Neuron (in vitro differentiated cells): ENCODE results near the gene USP6NL.

Experiments
- H2AFZ ChIP-seq: one replicate; pipeline ENCODE4 v1.6.1; 2013; ENCODE audit warnings: low read depth, mild to moderate bottlenecking, inconsistent platforms, low read length, moderate library complexity
- H3K27me3 ChIP-seq: one replicate; pipeline ENCODE4 v1.6.1; 2013; ENCODE audit warnings: low read length; ENCODE audit not compliant: insufficient read depth
- H3K36me3 ChIP-seq: one replicate; pipeline ENCODE4 v1.6.1; 2013; ENCODE audit warnings: low read length; ENCODE audit not compliant: insufficient read depth
- H3K4me1 ChIP-seq: one replicate; pipeline ENCODE4 v1.6.1; 2013; ENCODE audit warnings: low read length; ENCODE audit not compliant: insufficient read depth
- H3K4me3 ChIP-seq: 2 replicates; pipeline ENCODE4 v1.5.1; 2013; ENCODE audit warnings: mild to moderate bottlenecking, low read length, moderate library complexity
- H3K9me3 ChIP-seq: one replicate; pipeline ENCODE4 v1.6.1; 2013; ENCODE audit warnings: low read length

USP6NL gene

GRCh38 chr10:11483201-11484148, 128.0 kb downstream of the USP6NL start:
- Histone ChIP-seq H3K4me3 (no peak overlapping the region), H3K36me3 (peaks cover 63% of the 10 kb centered on the region), H2AFZ (no peak overlapping the region), H3K27me3 (no peaks in the 10 kb centered on the region), H3K9me3 (no peaks in the 10 kb centered on the region), H3K4me1 (no peaks in the 10 kb centered on the region)

- Histone ChIP-seq H3K4me1 (no peaks in the 10 kb centered on the region), H3K27me3 (no peaks in the 10 kb centered on the region), H2AFZ (no peak overlapping the region), H3K4me3 (no peak overlapping the region), H3K9me3 (no peaks in the 10 kb centered on the region), H3K36me3 (peaks cover 58% of the 10 kb centered on the region)
Measured at GRCh38 chr10:11482306-11482705, 129.1 kb downstream of the USP6NL start.

DNA sequence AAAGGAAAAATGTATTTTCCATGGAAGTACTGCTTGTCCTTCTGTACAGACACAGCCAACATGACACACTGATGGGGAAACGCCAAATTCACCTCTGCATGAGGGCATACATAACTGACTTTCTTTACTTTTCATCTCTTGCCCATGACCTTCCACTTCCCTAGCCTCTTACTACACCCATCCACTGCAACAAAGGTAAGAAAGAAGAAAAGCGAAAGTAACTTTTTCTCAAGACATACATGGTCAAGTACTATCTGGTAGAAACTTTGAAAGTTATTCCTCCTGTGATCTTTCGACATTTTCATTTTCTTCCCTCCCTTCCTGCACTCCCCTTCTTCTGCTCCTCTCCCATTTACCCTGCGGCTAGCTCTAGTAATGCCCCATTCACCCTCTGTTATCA, 130.8 kb downstream of the USP6NL start:
- Histone ChIP-seq H3K9me3 (no peaks in the 10 kb centered on the region), H3K4me3 (no peak overlapping the region), H3K4me1 (peaks cover 4% of the 10 kb centered on the region), H2AFZ (no peak overlapping the region), H3K27me3 (no peaks in the 10 kb centered on the region), H3K36me3 (peaks cover 50% of the 10 kb centered on the region)

DNA sequence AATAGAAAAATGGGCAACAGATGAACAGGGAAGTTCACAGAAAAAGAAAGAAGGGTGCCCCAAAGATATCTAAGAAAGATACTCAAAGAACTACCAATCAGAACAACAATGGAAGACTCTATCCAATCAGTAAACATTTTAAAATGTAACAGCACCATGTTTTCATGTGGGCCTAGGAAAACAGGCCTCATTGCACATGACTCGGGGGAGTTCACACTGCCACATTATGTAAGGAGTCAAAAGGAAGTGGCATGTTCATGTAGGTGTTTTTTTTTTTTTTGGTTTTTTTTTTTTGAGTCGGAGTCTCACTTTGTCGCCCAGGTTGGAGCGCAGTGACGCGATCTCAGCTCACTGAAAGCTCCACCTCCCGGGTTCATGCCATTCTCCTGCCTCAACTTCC, 132.2 kb downstream of the USP6NL start:
- peaks cover 6% of the 10 kb centered on the region for H3K4me1 ChIP-seq
- no peaks in the 10 kb centered on the region for H3K9me3 ChIP-seq
- H3K36me3 ChIP-seq, result peaks cover 37% of the 10 kb centered on the region
- H2AFZ ChIP-seq, result no peak overlapping the region
- H3K27me3 ChIP-seq, result no peaks in the 10 kb centered on the region
- no peak overlapping the region for H3K4me3 ChIP-seq

DNA sequence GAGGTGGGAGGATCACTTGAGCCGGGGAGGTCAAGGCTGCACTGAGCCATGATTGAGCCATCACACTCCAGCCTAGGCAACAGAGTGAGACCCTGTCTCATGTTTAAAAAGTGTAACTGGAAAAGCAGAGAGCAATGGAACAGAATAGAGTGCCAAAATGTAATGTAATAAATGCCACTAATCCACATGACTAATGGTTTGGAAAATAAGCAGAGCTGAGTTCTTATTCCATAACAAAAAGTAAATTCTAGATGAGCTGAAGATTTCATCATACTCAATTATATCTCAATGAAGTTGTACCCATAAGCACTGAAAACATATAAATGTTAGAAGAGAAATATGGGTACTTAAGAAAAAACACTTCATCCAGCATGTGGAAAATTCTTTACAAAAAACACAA, 132.6 kb downstream of the USP6NL start:
- H3K4me3 ChIP-seq, result no peak overlapping the region
- no peaks in the 10 kb centered on the region for H3K9me3 ChIP-seq
- H3K27me3 ChIP-seq, result no peaks in the 10 kb centered on the region
- no peak overlapping the region for H2AFZ ChIP-seq
- peaks cover 33% of the 10 kb centered on the region for H3K36me3 ChIP-seq
- peaks cover 6% of the 10 kb centered on the region for H3K4me1 ChIP-seq

- Histone ChIP-seq H3K4me1 (peaks cover 6% of the 10 kb centered on the region), H3K4me3 (no peak overlapping the region), H3K36me3 (peaks cover 11% of the 10 kb centered on the region), H2AFZ (no peak overlapping the region), H3K27me3 (no peaks in the 10 kb centered on the region), H3K9me3 (no peaks in the 10 kb centered on the region)
Measured at GRCh38 chr10:11475831-11476434, 135.5 kb downstream of the USP6NL start.

DNA sequence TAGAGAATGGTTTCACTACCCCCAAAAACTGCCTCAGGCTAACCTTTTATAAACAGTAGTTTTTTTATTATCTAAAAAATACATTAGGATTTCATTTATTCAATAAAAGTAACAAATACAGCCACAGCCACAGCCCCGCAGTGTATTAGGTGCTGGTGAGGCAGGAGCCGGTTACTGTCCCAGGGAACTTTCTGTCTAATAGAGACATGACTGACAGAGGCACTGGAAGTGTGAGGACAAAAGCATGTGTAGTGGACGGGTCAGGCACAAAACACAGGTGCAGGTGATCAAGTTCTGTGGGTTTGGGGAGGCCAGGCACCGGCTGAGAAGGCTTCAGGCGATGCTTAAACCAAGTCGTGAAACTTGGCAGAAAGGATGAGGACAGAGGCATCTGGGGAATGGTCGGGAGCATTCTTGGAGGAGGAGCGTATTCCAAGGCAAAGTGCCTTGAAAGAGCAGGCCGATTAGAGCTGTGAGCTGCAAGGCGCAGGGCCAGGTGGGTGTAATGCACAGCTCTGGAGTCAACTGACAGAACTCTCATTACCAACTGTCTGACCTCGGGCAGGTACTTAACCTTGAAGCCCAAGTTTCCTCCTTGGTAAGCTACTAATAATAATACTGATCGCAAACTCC, 138.2 kb downstream of the USP6NL start:
- Histone ChIP-seq H3K4me3 (no peak overlapping the region), H3K27me3 (no peaks in the 10 kb centered on the region), H3K9me3 (no peaks in the 10 kb centered on the region), H3K36me3 (peaks cover 11% of the 10 kb centered on the region), H3K4me1 (peaks cover 6% of the 10 kb centered on the region), H2AFZ (no peak overlapping the region)

DNA sequence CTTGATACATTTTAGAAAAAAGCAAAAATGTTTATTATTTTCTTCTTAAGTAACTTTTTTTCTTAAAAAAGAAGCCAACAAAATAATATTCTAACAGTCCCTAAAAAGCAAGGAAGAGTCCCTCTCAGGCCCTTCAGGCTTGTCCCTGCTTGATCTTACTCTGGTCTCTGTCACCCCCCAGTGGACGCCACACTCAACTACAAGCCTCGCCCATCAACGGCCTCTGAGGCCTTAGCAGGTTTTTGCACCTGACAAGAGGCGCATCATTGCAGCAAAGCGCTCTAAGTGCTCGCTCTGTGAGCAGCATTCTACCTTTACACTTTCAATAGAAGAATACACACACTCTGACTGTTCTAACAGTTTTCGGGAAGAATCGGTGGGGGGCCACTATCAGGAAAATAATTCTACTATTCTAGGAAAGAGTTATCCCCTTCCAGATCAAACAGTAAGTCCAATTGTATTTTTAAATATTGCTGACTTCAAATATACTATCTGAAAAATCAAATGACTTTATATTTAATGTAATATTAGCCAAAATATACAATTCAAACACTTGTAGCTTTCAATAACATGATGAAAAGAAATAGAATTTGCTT, 139.2 kb downstream of the USP6NL start:
- H3K9me3 ChIP-seq, result no peaks in the 10 kb centered on the region
- H3K4me1 ChIP-seq, result peaks cover 6% of the 10 kb centered on the region

GRCh38 chr10:11469575-11470391, 141.7 kb downstream of the USP6NL start:
- Histone ChIP-seq H3K4me1 (no peaks in the 10 kb centered on the region), H2AFZ (no peak overlapping the region), H3K27me3 (no peaks in the 10 kb centered on the region), H3K4me3 (no peak overlapping the region), H3K36me3 (peaks cover 15% of the 10 kb centered on the region), H3K9me3 (no peaks in the 10 kb centered on the region)

More for the DNA sequence above, 139.2 kb downstream of the USP6NL start:
- H3K27me3 ChIP-seq, result no peaks in the 10 kb centered on the region
- peaks cover 15% of the 10 kb centered on the region for H3K36me3 ChIP-seq
- no peak overlapping the region for H3K4me3 ChIP-seq
- H2AFZ ChIP-seq, result no peak overlapping the region

DNA sequence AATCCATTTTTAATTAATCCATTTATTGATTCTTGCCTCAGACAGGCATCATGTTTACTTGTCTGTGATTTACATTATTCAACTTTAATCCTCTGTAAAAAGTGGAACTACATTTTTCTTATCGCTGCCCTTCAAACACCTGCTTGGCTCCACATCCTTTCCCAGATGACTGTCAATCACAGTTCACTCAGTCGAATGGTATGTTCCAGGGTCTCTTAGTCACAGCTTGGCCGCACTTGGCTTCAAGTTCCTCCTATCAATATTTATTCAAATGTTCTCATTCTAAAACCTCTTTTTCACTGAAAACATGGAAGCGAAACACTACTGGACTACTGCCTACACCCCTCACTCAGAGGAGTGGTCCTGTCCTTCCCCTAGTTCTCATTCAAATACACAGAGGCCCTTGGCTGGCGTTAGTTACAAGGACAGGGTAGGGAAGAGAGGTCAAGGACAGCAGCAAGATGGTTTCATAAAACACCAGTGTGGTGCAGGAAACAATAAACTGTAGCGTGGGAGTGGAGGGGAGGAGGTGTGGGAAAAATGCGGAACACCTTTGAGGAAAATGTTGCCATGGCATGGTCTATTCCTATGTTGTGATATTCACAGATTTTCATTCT, 143.2 kb downstream of the USP6NL start:
- H3K9me3 ChIP-seq, result no peaks in the 10 kb centered on the region
- H3K4me3 ChIP-seq, result no peak overlapping the region
- no peak overlapping the region for H2AFZ ChIP-seq
- H3K4me1 ChIP-seq, result no peaks in the 10 kb centered on the region
- H3K27me3 ChIP-seq, result no peaks in the 10 kb centered on the region
- peaks cover 27% of the 10 kb centered on the region for H3K36me3 ChIP-seq

GRCh38 chr10:11465406-11465805, 146.0 kb downstream of the USP6NL start:
- no peaks in the 10 kb centered on the region for H3K9me3 ChIP-seq
- no peaks in the 10 kb centered on the region for H3K4me1 ChIP-seq
- H2AFZ ChIP-seq, result no peak overlapping the region
- H3K4me3 ChIP-seq, result no peak overlapping the region
- H3K36me3 ChIP-seq, result peaks cover 51% of the 10 kb centered on the region
- H3K27me3 ChIP-seq, result no peaks in the 10 kb centered on the region

DNA sequence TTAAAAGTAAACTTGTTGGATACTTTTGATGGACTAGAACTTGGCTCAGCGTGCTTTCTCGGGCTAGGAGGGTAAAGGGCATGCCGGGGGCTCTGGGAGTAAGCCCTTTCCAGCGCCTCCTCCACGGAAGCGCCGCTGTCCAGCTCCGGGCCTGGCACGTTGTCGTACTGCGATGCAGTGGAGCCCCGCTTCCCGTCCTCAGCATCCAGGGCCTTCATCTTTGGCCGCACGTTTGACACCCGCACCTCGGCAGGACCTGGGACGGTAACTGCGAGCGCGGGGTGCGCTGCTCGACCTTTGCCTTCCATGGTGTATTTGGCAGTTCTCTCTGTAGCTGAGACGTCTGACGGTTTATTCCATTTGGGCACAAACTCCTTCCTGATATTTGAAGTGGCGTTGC, 148.3 kb downstream of the USP6NL start:
- peaks cover 44% of the 10 kb centered on the region for H3K36me3 ChIP-seq
- H3K27me3 ChIP-seq, result no peaks in the 10 kb centered on the region
- no peak overlapping the region for H3K4me3 ChIP-seq
- H2AFZ ChIP-seq, result no peak overlapping the region
- no peaks in the 10 kb centered on the region for H3K9me3 ChIP-seq
- H3K4me1 ChIP-seq, result no peaks in the 10 kb centered on the region
